Mesenchymal stem cell (in vitro differentiated cells and primary cell): ENCODE data around the gene IRF2BPL.

Source experiments
- DNase-seq: peaks from one replicate; pipeline ENCODE4 v3.0.0-alpha.2; 2013
- H2AFZ ChIP-seq: one replicate; pipeline ENCODE4 v1.6.1; 2013; ENCODE audit warnings: low read depth, mild to moderate bottlenecking, control low read depth, inconsistent platforms, low read length, moderate library complexity
- H2AK5ac ChIP-seq: 2 replicates; pipeline ENCODE4 v1.6.1; 2013; ENCODE audit warnings: low read length, moderate library complexity, mild to moderate bottlenecking, inconsistent platforms; ENCODE audit not compliant: severe bottlenecking
- H2BK120ac ChIP-seq: one replicate; pipeline ENCODE4 v1.6.1; 2013; ENCODE audit warnings: low read depth, mild to moderate bottlenecking, inconsistent platforms, low read length, moderate library complexity
- H2BK12ac ChIP-seq, 2 experiments: one replicate each; pipeline ENCODE4 v1.6.1; 2013; ENCODE audit warnings: inconsistent platforms in 2 of 2, low read length in 2 of 2, mild to moderate bottlenecking in 2 of 2, moderate library complexity in 2 of 2, control low read depth in 1 of 2
- H2BK15ac ChIP-seq: one replicate; pipeline ENCODE4 v1.6.1; 2013; ENCODE audit warnings: mild to moderate bottlenecking, low read depth, inconsistent platforms; ENCODE audit not compliant: poor library complexity, severe bottlenecking
- H2BK5ac ChIP-seq: 2 replicates; pipeline ENCODE4 v1.6.1; 2013; ENCODE audit warnings: low read depth, mild to moderate bottlenecking, low read length, control low read depth, inconsistent platforms; ENCODE audit not compliant: poor library complexity, severe bottlenecking
- H3K14ac ChIP-seq, 2 experiments: one replicate each; pipeline ENCODE4 v1.6.1; 2013; ENCODE audit warnings: inconsistent platforms in 2 of 2, low read length in 2 of 2, control low read depth in 1 of 2, mild to moderate bottlenecking in 1 of 2, moderate library complexity in 1 of 2
- H3K18ac ChIP-seq, 2 experiments: one replicate each; pipeline ENCODE4 v1.6.1; 2013; ENCODE audit warnings: inconsistent platforms in 2 of 2, low read length in 2 of 2, control low read depth in 1 of 2, low read depth in 1 of 2, mild to moderate bottlenecking in 1 of 2
- H3K23ac ChIP-seq, 2 experiments: one replicate each; pipeline ENCODE4 v1.6.1; 2013; ENCODE audit warnings: inconsistent platforms in 2 of 2, low read length in 2 of 2, mild to moderate bottlenecking in 2 of 2, moderate library complexity in 2 of 2, control low read depth in 1 of 2
- H3K27ac ChIP-seq: 2 replicates; pipeline ENCODE4 v1.5.1; 2013; ENCODE audit warnings: mild to moderate bottlenecking, moderate library complexity, low read length, control low read depth, inconsistent platforms; ENCODE audit not compliant: poor library complexity, severe bottlenecking
- H3K27me3 ChIP-seq, 2 experiments: 2 replicates each; pipeline versions ENCODE4 v1.6.1 to v1.7.0; 2013; ENCODE audit warnings: low read length in 2 of 2, mild to moderate bottlenecking in 2 of 2, moderate library complexity in 2 of 2, control low read depth in 1 of 2, inconsistent platforms in 1 of 2; ENCODE audit not compliant: control insufficient read depth in 1 of 2, insufficient read depth in 1 of 2
- H3K36me3 ChIP-seq, 2 experiments: 2 replicates each; pipeline versions ENCODE4 v1.6.1 to v1.7.0; 2013; ENCODE audit warnings: low read length in 2 of 2, control low read depth in 1 of 2, inconsistent platforms in 1 of 2, low read depth in 1 of 2, mild to moderate bottlenecking in 1 of 2; ENCODE audit not compliant: insufficient read depth in 2 of 2, control insufficient read depth in 1 of 2
- H3K4ac ChIP-seq, 2 experiments: one replicate each; pipeline ENCODE4 v1.6.1; 2013; ENCODE audit warnings: inconsistent platforms in 2 of 2, low read length in 2 of 2, mild to moderate bottlenecking in 2 of 2, moderate library complexity in 2 of 2, control low read depth in 1 of 2, low read depth in 1 of 2
- H3K4me1 ChIP-seq: 2 replicates; pipeline ENCODE4 v1.6.1; 2013; ENCODE audit warnings: low read depth, low read length, control low read depth; ENCODE audit not compliant: control insufficient read depth, insufficient read depth
- H3K4me2 ChIP-seq: 2 replicates; pipeline ENCODE4 v1.6.1; 2013; ENCODE audit warnings: low read length, mild to moderate bottlenecking, inconsistent platforms; ENCODE audit not compliant: poor library complexity, severe bottlenecking
- H3K4me3 ChIP-seq, 2 experiments: 2 replicates each; pipeline versions ENCODE4 v1.5.1 to v1.7.0; 2013; ENCODE audit warnings: low read length in 2 of 2, mild to moderate bottlenecking in 2 of 2, control low read depth in 1 of 2, low read depth in 1 of 2; ENCODE audit not compliant: insufficient read depth in 1 of 2
- H3K79me1 ChIP-seq: replicated peaks from 2 replicates; pipeline ENCODE4 v1.6.1; 2013; ENCODE audit warnings: mild to moderate bottlenecking, control low read depth, low read length, inconsistent platforms; ENCODE audit not compliant: poor library complexity, severe bottlenecking
- H3K9ac ChIP-seq: 2 replicates; pipeline ENCODE4 v1.7.0; 2013; ENCODE audit warnings: mild to moderate bottlenecking, low read length, moderate library complexity
- H3K9me3 ChIP-seq: 2 replicates; pipeline ENCODE4 v1.7.0; 2013; ENCODE audit warnings: mild to moderate bottlenecking, low read length; ENCODE audit not compliant: control insufficient read depth
- H4K8ac ChIP-seq: one replicate; pipeline ENCODE4 v1.6.1; 2013; ENCODE audit warnings: inconsistent platforms, mild to moderate bottlenecking, low read length, moderate library complexity
- H4K91ac ChIP-seq: one replicate; pipeline ENCODE4 v1.6.1; 2013; ENCODE audit warnings: mild to moderate bottlenecking, low read length, inconsistent platforms
- WGBS: methylation state at CpG from one replicate; pipeline ENCODE4 v1.1.7; 2013; ENCODE audit warnings: mixed read lengths; 5-methylcytosine and 5-hydroxymethylcytosine counted together

Gene IRF2BPL

GRCh38 chr14:77044783-77045237 is 16.3 kb upstream of the IRF2BPL start:
- no peak overlapping the region for H3K14ac ChIP-seq
- no peak overlapping the region for H3K4ac ChIP-seq
- no peak overlapping the region for H4K91ac ChIP-seq
- 8% methylated on average over 2 of the region's 2 CpGs for WGBS
- H3K27ac ChIP-seq: no peak overlapping the region
- H2AFZ ChIP-seq: no peak overlapping the region
- peak overlapping the region; percentile 82 for H2AK5ac ChIP-seq
- H4K8ac ChIP-seq: no peak overlapping the region
- peak overlapping the region; percentile 45 to 92 for H2BK12ac ChIP-seq
- peaks cover 2% of the 10 kb centered on the region for H3K79me1 ChIP-seq
- DNase-seq: peak; percentile 68
- H3K18ac ChIP-seq: peak overlapping the region in 1 of 2 experiments; percentile 61
- peak overlapping the region; percentile 75 for H2BK120ac ChIP-seq
- H3K36me3 ChIP-seq: no peaks in the 10 kb centered on the region
- H3K9ac ChIP-seq: peak overlapping the region; percentile 91
- H3K4me2 ChIP-seq: no peak overlapping the region
- no peaks in the 10 kb centered on the region for H3K27me3 ChIP-seq
- peaks cover 32% of the 10 kb centered on the region for H3K4me1 ChIP-seq
- no peak overlapping the region for H2BK5ac ChIP-seq
- H3K9me3 ChIP-seq: no peaks in the 10 kb centered on the region
- H2BK15ac ChIP-seq: no peak overlapping the region
- no peak overlapping the region for H3K23ac ChIP-seq
- H3K4me3 ChIP-seq: peak overlapping the region in 1 of 2 experiments; percentile 34

- H2BK5ac ChIP-seq: no peak overlapping the region
- peak overlapping the region; percentile 59 to 99 for H3K4ac ChIP-seq
- H3K23ac ChIP-seq: peak overlapping the region in 1 of 2 experiments; percentile 42
- H3K9me3 ChIP-seq: no peaks in the 10 kb centered on the region
- H2BK12ac ChIP-seq: peak overlapping the region; percentile 83 to 100
- H3K4me2 ChIP-seq: no peak overlapping the region
- H3K27ac ChIP-seq: no peak overlapping the region
- no peak for DNase-seq
- peak overlapping the region; percentile 100 for H4K91ac ChIP-seq
- H3K9ac ChIP-seq: peak overlapping the region; percentile 91
- H3K4me3 ChIP-seq: peak overlapping the region in 1 of 2 experiments; percentile 45
- peak overlapping the region; percentile 89 for H4K8ac ChIP-seq
- peaks cover 2% of the 10 kb centered on the region for H3K79me1 ChIP-seq
- H3K27me3 ChIP-seq: no peaks in the 10 kb centered on the region
- H3K36me3 ChIP-seq: no peaks in the 10 kb centered on the region
- H3K14ac ChIP-seq: peak overlapping the region in 1 of 2 experiments; percentile 95
- peak overlapping the region; percentile 96 for H2BK120ac ChIP-seq
- H3K4me1 ChIP-seq: peaks cover 33% of the 10 kb centered on the region
- 90% methylated on average over 8 of the region's 8 CpGs for WGBS
- peak overlapping the region; percentile 67 for H2AK5ac ChIP-seq
- peak overlapping the region; percentile 83 to 99 for H3K18ac ChIP-seq
- H2AFZ ChIP-seq: no peak overlapping the region
- H2BK15ac ChIP-seq: peak overlapping the region; percentile 65
Observed at GRCh38 chr14:77043984-77044485, 15.5 kb upstream of the IRF2BPL start.

DNA sequence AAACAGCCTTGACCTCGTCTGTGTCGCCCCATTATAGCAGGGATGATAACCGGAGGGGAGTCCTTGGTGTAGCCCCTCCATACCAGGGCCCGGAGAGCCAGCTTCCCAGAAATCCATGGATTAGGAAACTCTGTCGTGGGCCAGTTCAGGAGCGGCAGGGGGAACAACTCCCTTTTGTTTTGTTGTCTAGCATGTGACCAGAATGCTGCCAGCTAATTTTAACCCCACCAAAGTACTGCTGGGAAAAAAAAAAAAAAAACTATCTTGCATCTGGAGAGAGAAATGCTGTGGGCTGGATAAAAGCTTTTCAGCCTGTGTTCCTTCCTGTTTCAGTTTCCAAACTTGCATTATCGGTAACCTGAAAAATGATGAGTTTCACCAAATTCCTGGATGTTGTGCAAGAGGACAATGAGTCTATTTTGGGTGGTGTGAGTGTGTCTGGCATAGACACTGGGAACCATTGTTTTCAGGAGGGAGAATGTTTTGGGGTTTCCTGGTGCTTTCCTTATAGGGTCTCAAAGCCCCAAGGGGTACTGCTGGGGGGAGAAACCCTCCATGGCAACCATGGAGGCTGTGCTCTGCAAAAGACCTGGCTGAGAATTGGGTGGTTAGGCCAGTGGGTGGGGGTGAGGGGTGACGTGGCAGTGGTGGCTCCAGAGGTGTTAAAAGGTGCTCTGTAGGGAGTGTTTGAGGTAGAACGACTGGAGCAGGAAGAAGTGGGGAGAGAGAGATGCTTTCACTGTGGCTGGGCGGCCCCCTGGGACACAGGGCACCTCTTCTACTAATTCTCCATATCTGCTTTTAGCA is 14.9 kb upstream of the IRF2BPL start:
- Histone ChIP-seq H3K4me3 (peak overlapping the region in 1 of 2 experiments; percentile 46), H2BK15ac (peak overlapping the region; percentile 98), H2BK120ac (peak overlapping the region; percentile 99), H4K91ac (peak overlapping the region; percentile 100), H3K4me2 (no peak overlapping the region), H3K9me3 (no peaks in the 10 kb centered on the region), H2AFZ (no peak overlapping the region), H2AK5ac (peak overlapping the region; percentile 99), H2BK12ac (peak overlapping the region; percentile 83 to 100), H3K23ac (peak overlapping the region in 1 of 2 experiments; percentile 90), H3K4me1 (peaks cover 37% of the 10 kb centered on the region), H4K8ac (peak overlapping the region; percentile 91), H3K18ac (peak overlapping the region; percentile 83 to 99), H3K27me3 (no peaks in the 10 kb centered on the region), H3K4ac (peak overlapping the region; percentile 86 to 99), H3K9ac (peak overlapping the region; percentile 91), H3K36me3 (no peaks in the 10 kb centered on the region), H3K27ac (peak overlapping the region; percentile 89), H2BK5ac (no peak overlapping the region), H3K14ac (peak overlapping the region in 1 of 2 experiments; percentile 96), H3K79me1 (peaks cover 2% of the 10 kb centered on the region)
- DNase-seq: peak; percentile 91
- 60% methylated on average over 8 of the region's 10 CpGs for WGBS
